MM.1S (cell line): Measurements from ENCODE around the gene NBAS.

Source experiments
- EZH2 ChIP-seq: fragments of 300-600 bp; sonication (generic); optimal IDR thresholded peaks from 2 replicates; pipeline ENCODE3; 2017; ENCODE audit warnings: low read depth, mild to moderate bottlenecking, antibody characterized with exemption, low read length, mixed read lengths
- TF ChIP-seq, protein P1 (sequence below): fragments of 300-600 bp; sonication (generic); IDR thresholded peaks from 2 replicates; pipeline ENCODE4 v1.5.1; 2016; ENCODE audit warnings: antibody characterized with exemption, low read length, mixed read lengths

DNA sequence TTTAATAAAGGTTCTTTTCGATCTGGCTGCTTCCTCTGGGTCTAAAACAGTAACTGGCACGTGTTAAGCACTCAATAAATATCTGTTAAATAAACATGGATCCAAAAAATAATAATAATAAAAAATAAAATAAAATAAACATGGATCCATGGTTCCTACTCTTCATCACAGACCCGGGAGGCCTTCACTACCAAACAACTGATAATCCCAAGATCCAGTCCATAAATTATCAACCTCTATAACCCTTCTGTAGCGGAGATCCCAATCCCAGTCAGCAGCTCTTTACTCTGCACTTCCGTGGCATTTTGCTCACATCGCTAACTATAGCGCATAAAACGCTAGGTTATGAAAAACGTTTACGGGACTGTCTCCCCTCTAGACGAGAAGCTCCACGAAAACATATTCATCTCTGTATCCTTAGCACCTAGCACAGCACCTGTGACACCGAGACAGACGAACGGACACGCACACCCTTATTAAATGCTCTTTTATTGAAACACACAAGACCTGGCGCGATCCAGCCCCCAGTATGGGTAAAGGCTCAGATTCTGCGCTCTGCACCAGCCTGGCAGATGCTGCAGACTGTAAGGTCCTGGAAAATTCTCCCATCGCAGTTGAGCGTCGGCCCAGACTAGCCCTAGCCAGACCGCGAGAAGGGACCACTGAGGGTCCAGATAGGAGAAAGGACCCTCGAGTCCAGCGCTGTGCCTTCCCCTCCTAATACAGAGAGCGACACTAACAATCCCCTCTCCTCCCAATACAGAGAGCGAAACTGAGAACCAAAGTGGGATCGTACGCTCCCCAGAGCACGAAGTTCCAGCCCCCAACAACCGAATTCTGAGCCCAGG lies 770 bp downstream of the NBAS start:
- TF ChIP-seq EZH2, result no peak
- TF ChIP-seq, protein P1, sequence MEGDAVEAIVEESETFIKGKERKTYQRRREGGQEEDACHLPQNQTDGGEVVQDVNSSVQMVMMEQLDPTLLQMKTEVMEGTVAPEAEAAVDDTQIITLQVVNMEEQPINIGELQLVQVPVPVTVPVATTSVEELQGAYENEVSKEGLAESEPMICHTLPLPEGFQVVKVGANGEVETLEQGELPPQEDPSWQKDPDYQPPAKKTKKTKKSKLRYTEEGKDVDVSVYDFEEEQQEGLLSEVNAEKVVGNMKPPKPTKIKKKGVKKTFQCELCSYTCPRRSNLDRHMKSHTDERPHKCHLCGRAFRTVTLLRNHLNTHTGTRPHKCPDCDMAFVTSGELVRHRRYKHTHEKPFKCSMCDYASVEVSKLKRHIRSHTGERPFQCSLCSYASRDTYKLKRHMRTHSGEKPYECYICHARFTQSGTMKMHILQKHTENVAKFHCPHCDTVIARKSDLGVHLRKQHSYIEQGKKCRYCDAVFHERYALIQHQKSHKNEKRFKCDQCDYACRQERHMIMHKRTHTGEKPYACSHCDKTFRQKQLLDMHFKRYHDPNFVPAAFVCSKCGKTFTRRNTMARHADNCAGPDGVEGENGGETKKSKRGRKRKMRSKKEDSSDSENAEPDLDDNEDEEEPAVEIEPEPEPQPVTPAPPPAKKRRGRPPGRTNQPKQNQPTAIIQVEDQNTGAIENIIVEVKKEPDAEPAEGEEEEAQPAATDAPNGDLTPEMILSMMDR, result no peak
